GM12892 (cell line): ENCODE data around the gene SLC66A2.

Experiments used
- POLR2A ChIP-seq: IDR thresholded peaks from 2 replicates; pipeline ENCODE4 v1.6.1; 2011; ENCODE audit warnings: low read depth, low read length, control low read depth
- POLR2AphosphoS5 ChIP-seq: IDR thresholded peaks from 2 replicates; pipeline ENCODE4 v1.6.1; 2011; ENCODE audit warnings: low read depth, low read length, control low read depth
- TAF1 ChIP-seq: IDR thresholded peaks from 2 replicates; pipeline ENCODE4 v1.6.1; 2011; ENCODE audit warnings: low read depth, mild to moderate bottlenecking, control low read depth, low read length, borderline replicate concordance

- TF ChIP-seq POLR2A: no peak
- no peak for TF ChIP-seq POLR2AphosphoS5
- no peak for TF ChIP-seq TAF1
These were observed 32.3 kb upstream of the SLC66A2 start for GRCh38 chr18:79983793-79984192.
